Naive B cell (primary cell): ENCODE data around the gene NPFFR2. TPM values are rescaled to one million over a fixed set of nuclear protein-coding genes. Genes with fewer than 3 reads are reported as not detected.
"Not testable (repeated sequence)": the region's sequence is repeated elsewhere in the genome, so short reads cannot be mapped to it uniquely, and the experiment has no call there.

ENCODE experiments used
- ATAC-seq, 2 donors: fragments of 150-1000 bp; cut with Tn5 transposase; 2 replicates each; pipeline ENCODE4 v1.10.0; 2021; ENCODE audit warnings: low read depth in 2 of 2, mild to moderate bottlenecking in 2 of 2, moderate library complexity in 2 of 2
- DNase-seq: peaks from one replicate; pipeline ENCODE4 v3.0.0; 2022
- H3K27ac Mint-ChIP-seq, 6 donors: one replicate each; pipeline ENCODE4 v1.8.0; 2020 to 2022; ENCODE audit warnings: mild to moderate bottlenecking in 6 of 6, mixed read lengths in 6 of 6, moderate library complexity in 5 of 6, inconsistent platforms in 2 of 6
- H3K27me3 Mint-ChIP-seq, 3 donors: one replicate each; pipeline ENCODE4 v1.8.0; 2021 to 2022; ENCODE audit warnings: mixed read lengths in 3 of 3, mild to moderate bottlenecking in 1 of 3
- H3K36me3 Mint-ChIP-seq, 2 donors: one replicate each; pipeline ENCODE4 v1.8.0; 2020 to 2022; ENCODE audit warnings: mixed read lengths in 2 of 2, inconsistent platforms in 1 of 2, mild to moderate bottlenecking in 1 of 2
- H3K4me1 Mint-ChIP-seq, 3 donors: one replicate each; pipeline ENCODE4 v1.8.0; 2020 to 2022; ENCODE audit warnings: mixed read lengths in 3 of 3, inconsistent platforms in 1 of 3, mild to moderate bottlenecking in 1 of 3, moderate library complexity in 1 of 3
- H3K4me3 Mint-ChIP-seq, 8 donors: one replicate each; pipeline ENCODE4 v1.8.0; 2020 to 2022; ENCODE audit warnings: mild to moderate bottlenecking in 8 of 8, mixed read lengths in 8 of 8, moderate library complexity in 8 of 8, inconsistent platforms in 2 of 8
- H3K9me3 Mint-ChIP-seq, 7 donors: one replicate each; pipeline ENCODE4 v1.8.0; 2020 to 2022; ENCODE audit warnings: mixed read lengths in 7 of 7, mild to moderate bottlenecking in 5 of 7, inconsistent platforms in 2 of 7, moderate library complexity in 1 of 7
- polyA plus RNA-seq, 6 donors: library from polyadenylated mRNA; unstranded; fragments of 300-500 nt; fragmentation: Illumina TruSeq; gene quantifications; one replicate each; pipeline ENCODE4 v1.2.3, GENCODE V29; 2021; ENCODE audit warnings: low read depth in 6 of 6

The NPFFR2 gene
- polyA plus RNA-seq, 6 donors from 2014 or later: not detected

DNA sequence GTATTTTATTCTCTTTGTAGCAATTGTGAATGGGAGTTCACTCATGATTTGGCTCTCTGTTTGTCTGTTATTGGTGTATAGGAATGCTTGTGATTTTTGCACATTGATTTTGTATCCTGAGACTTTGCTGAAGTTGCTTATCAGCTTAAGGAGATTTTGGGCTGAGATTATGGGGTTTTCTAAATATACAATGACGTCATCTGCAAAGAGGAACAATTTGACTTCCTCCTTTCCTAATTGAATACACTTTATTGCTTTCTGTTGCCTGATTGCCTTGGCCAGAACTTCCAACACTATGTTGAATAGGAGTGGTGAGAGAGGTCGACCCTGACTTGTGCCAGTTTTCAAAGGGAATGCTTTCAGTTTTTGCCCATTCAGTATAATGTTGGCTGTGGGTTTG, 108.2 kb downstream of the NPFFR2 start:
- not testable (repeated sequence) for H3K36me3 Mint-ChIP-seq, H3K27me3 Mint-ChIP-seq, DNase-seq, H3K4me3 Mint-ChIP-seq, H3K27ac Mint-ChIP-seq, ATAC-seq, H3K4me1 Mint-ChIP-seq
- peaks cover 3 to 22% (median 6%) of the 10 kb centered on the region in 7 donors for H3K9me3 Mint-ChIP-seq

DNA sequence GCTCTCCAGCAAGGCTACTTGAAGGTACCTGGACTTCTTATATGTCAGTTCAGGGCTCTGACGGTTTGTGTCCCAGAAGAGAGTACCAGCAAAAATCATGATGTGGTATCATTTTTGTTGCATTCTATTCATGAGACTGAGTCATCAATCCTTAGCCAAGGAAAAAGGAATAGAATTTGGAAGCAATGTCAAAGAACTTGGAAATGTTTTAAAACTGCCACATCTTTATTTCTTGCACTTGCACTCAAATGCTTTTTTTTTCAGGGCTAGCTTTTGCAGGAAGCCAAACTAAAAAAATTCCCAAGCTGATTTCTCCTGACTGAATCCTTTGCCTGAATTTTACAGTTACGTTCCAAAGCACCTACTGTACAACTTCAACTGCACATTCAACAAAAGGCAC, 112.4 kb downstream of the NPFFR2 start:
- Mint-ChIP-seq H3K27ac (no peak overlapping the region), H3K9me3 (peaks cover 0 to 16% (median 8%) of the 10 kb centered on the region in 7 donors), H3K4me1 (no peaks in the 10 kb centered on the region), H3K4me3 (no peak overlapping the region), H3K27me3 (no peaks in the 10 kb centered on the region), H3K36me3 (no peaks in the 10 kb centered on the region)
- no peak for ATAC-seq
- DNase-seq: no peak

DNA sequence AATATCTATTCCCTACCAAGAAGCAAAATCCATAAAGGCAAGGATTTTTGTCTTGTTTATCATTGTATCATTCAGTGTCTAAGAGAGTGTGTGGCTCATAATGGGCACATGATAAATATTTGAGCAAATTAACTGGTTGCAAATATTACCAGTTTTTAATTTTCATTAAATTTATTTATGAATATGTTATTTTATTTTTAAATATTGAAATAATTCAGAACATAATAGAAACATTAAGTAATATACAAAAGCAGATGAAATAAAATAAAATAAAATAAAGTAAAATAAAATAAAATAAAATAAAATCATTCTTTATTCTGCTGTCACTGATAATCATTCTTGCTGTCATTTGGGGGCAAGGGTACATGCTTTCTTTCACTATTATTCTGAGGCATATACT, 120.9 kb downstream of the NPFFR2 start:
- Mint-ChIP-seq H3K4me3 (no peak overlapping the region), H3K36me3 (no peaks in the 10 kb centered on the region), H3K9me3 (peaks cover 0 to 5% (median 0%) of the 10 kb centered on the region in 7 donors), H3K27ac (no peak overlapping the region), H3K27me3 (peaks cover 0 to 3% (median 0%) of the 10 kb centered on the region in 3 donors), H3K4me1 (no peaks in the 10 kb centered on the region)
- ATAC-seq (no peak), DNase-seq (no peak)

DNA sequence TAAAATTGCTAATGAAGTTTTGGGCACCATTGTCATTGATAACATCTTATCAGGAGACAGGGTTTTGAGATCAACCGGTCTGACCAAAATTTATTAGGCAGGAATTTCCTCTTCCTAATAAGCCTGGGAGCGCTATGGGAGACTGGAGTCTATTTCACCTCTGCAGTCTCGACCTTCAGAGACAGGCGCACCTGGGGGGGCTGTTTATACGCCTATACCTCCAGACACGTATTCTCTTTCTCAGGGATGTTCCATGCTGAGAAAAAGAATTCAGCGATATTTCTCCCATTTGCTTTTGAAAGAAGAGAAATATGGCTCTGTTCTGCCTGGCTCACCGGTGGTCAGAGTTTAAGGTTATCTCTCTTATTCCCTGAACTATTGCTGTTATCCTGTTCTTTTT, 121.8 kb downstream of the NPFFR2 start:
- not testable (repeated sequence) for H3K9me3 Mint-ChIP-seq, ATAC-seq, H3K27me3 Mint-ChIP-seq, H3K36me3 Mint-ChIP-seq, DNase-seq, H3K27ac Mint-ChIP-seq, H3K4me1 Mint-ChIP-seq, H3K4me3 Mint-ChIP-seq

DNA sequence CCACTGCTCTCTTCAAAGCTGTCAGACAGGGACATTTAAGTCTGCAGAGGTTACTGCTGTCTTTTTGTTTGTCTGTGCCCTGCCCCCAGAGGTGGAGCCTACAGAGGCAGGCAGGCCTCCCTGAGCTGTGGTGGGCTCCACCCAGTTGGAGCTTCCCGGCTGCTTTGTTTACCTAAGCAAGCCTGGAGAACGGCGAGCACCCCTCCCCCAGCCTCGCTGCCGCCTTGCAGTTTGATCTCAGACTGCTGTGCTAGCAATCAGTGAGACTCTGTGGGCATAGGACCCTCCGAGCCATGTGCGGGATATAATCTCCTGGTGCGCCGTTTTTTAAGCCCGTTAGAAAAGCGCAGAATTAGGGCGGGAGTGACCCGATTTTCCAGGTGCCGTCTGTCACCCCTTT, 137.5 kb downstream of the NPFFR2 start:
- not testable (repeated sequence) for H3K27ac Mint-ChIP-seq, H3K4me3 Mint-ChIP-seq, H3K4me1 Mint-ChIP-seq, H3K27me3 Mint-ChIP-seq, ATAC-seq, DNase-seq, H3K36me3 Mint-ChIP-seq
- peaks cover 0 to 20% (median 9%) of the 10 kb centered on the region in 7 donors for H3K9me3 Mint-ChIP-seq

DNA sequence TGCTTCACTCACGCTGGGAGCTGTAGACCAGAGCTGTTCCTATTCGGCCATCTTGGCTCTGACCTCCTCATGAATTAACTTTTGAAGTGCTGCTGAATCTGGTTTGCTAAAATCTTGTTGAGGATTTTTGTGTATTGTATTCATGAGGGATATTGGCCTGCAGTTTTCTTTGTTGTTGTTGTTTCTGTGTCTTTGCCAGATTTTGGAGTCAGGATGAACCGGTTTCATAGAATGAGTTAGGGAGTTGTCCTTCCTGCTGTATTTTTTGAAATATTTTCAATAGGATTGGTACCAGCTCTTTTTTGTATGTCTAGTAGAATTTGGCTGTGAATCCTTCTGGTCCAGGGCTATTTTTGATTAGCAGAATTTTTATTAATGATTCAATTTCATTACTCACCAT, 138.1 kb downstream of the NPFFR2 start:
- Mint-ChIP-seq H3K4me3 (no peak overlapping the region), H3K27ac (no peak overlapping the region), H3K4me1 (no peaks in the 10 kb centered on the region), H3K9me3 (peaks cover 0 to 22% (median 6%) of the 10 kb centered on the region in 7 donors), H3K27me3 (no peaks in the 10 kb centered on the region), H3K36me3 (no peaks in the 10 kb centered on the region)
- ATAC-seq (no peak), DNase-seq (no peak)

DNA sequence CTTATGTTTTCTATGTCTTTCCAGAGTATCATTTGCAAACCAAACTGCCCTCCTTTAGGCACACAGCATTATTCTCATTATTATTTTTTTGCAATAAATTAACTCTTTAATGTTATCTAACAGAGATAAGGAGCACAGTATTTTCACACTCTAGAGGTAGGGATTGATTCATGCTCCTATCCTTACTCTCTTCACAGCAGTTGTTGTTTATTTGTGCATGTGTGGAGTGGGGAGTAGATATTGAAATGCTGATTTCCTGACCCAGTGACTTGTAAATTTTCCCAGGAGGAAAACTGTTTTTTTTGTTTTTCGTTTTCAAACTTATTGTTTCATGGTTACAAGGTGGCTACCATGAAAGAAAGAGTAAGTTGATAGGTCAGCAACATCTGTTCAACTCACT, 140.0 kb downstream of the NPFFR2 start:
- ATAC-seq: no peak
- no peak for DNase-seq
- Mint-ChIP-seq H3K9me3 (peaks cover 0 to 38% (median 13%) of the 10 kb centered on the region in 7 donors), H3K36me3 (no peaks in the 10 kb centered on the region), H3K27ac (no peak overlapping the region), H3K27me3 (no peaks in the 10 kb centered on the region), H3K4me3 (no peak overlapping the region), H3K4me1 (no peaks in the 10 kb centered on the region)

DNA sequence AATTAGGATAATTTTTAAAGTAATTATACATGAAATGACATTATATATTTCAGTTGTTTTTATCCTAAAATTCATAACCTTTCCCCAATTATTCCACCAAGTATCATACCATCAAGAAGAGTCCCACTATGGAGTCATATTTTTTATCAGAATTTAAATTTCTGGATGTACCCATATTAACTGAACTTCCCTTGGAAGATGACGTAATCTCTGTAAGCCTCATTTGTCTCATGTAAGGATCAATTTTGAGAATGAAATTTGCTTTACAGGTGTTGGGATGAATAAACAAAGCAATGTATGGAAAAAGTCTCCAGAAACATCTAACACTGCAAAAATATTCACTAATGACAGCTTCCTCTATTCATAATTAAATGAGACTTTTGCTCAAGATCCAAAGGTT, 147.5 kb downstream of the NPFFR2 start:
- no peaks in the 10 kb centered on the region for H3K27me3 Mint-ChIP-seq
- ATAC-seq (no peak), DNase-seq (no peak)
- H3K4me1 Mint-ChIP-seq: no peaks in the 10 kb centered on the region
- H3K4me3 Mint-ChIP-seq: no peak overlapping the region
- no peaks in the 10 kb centered on the region for H3K36me3 Mint-ChIP-seq
- H3K27ac Mint-ChIP-seq: no peak overlapping the region
- peaks cover 0 to 22% (median 11%) of the 10 kb centered on the region in 7 donors for H3K9me3 Mint-ChIP-seq

DNA sequence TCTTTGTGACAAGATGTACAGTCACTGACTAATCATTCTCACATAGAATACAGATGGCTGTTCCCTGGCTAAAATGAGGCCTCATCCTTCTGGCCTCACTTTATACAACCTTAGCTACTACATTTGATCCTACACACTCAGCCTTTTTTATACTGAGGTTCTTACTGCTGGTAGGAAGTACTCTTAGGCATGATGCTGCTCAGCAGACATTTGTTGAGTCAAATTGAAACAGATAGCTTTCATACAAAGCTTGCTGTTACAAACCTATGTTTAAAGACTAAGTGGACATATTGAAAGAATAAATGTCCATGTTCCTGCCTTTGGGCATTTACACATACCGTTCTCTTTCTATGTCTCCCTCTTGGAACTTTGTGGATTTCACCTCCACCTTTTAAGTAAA, 154.9 kb downstream of the NPFFR2 start:
- Mint-ChIP-seq H3K4me1 (no peaks in the 10 kb centered on the region), H3K9me3 (peaks cover 0 to 8% (median 0%) of the 10 kb centered on the region in 7 donors), H3K27me3 (no peaks in the 10 kb centered on the region)

DNA sequence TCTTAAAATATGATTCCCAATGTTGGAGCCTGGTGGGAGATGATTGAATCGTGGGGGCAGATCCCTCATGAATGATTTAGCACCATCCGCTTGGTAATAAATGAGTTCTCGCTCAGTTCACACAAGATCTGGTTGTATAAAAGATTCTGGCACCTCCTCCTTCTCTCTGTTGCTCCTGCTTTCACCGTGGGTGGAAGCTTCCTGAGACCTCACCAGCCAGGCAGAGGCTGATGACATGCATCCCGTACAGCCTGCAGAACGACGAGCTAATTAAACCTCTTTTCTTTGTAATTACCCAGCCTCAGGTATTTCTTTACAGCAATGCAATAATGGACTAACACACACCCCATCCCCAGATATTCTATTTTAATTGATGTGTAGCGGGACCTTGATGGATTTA, 162.2 kb downstream of the NPFFR2 start:
- Mint-ChIP-seq H3K4me3 (no peak overlapping the region), H3K27ac (no peak overlapping the region), H3K4me1 (no peaks in the 10 kb centered on the region), H3K36me3 (no peaks in the 10 kb centered on the region), H3K27me3 (no peaks in the 10 kb centered on the region), H3K9me3 (peaks cover 0 to 11% (median 2%) of the 10 kb centered on the region in 7 donors)
- DNase-seq (no peak), ATAC-seq (no peak)

More for the DNA sequence above, 154.9 kb downstream of the NPFFR2 start:
- Mint-ChIP-seq H3K4me3 (no peak overlapping the region), H3K27ac (no peak overlapping the region), H3K36me3 (no peaks in the 10 kb centered on the region)
- ATAC-seq: no peak
- DNase-seq: no peak

DNA sequence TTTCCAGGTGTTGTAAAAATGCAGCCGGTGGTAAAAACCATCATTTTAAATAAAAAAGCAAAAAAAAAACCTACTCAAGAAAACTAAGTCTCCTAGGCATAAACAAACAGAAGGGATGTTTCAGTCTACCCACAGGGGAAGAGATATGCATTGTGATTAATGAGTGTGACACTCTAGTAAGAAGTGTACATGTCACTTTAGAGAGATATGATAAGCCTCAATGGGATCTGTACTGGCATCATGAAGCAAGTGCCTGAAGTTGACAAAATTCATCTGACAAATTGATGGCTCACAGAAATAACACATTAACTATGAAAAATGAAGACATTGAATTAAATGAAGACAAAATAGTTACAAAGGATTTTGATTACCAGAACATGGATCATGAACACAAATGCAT, 162.7 kb downstream of the NPFFR2 start:
- no peaks in the 10 kb centered on the region for H3K36me3 Mint-ChIP-seq
- no peak for DNase-seq
- H3K4me1 Mint-ChIP-seq: no peaks in the 10 kb centered on the region
- H3K27ac Mint-ChIP-seq: no peak overlapping the region
- no peaks in the 10 kb centered on the region for H3K27me3 Mint-ChIP-seq
- H3K9me3 Mint-ChIP-seq: peaks cover 0 to 14% (median 2%) of the 10 kb centered on the region in 7 donors
- H3K4me3 Mint-ChIP-seq: no peak overlapping the region
- no peak for ATAC-seq

Other genes starting within 250 kb of the NPFFR2 start
- gene GC, start 247.9 kb upstream of the NPFFR2 start, polyA plus RNA-seq: not detected